SIG-M5 treated with dmso at 0.1 percent for 504 hours (cell line): ENCODE results near the gene SULT1C4.
"Not testable (repeated sequence)": the region's sequence is repeated elsewhere in the genome, so short reads cannot be mapped to it uniquely, and the experiment has no call there.

Source experiments
- DNase-seq: peaks from one replicate; lab custom pipeline; 2025; ENCODE audit not compliant: unreplicated experiment; lab: John Stamatoyannopoulos, UW

The SULT1C4 gene

GRCh38 chr2:108377815-108378630, at the start of gene SULT1C4:
Gene SULT1C4 (plus strand): TSS chr2:108377954. CDS start chr2:108378338, 384 bp downstream.
- no peak for DNase-seq

GRCh38 chr2:108329771-108330170, 48.0 kb upstream of the SULT1C4 start:
- DNase-seq: no peak

- DNase-seq: no peak
Observed at GRCh38 chr2:108330979-108331378, 46.8 kb upstream of the SULT1C4 start.

GRCh38 chr2:108345951-108346350, 31.8 kb upstream of the SULT1C4 start:
- no peak for DNase-seq

GRCh38 chr2:108346827-108347226, 30.9 kb upstream of the SULT1C4 start:
- no peak for DNase-seq

- no peak for DNase-seq
Observed at GRCh38 chr2:108347786-108348185, 30.0 kb upstream of the SULT1C4 start.

GRCh38 chr2:108348816-108349570, 28.8 kb upstream of the SULT1C4 start:
- no peak for DNase-seq

- no peak for DNase-seq
Observed at GRCh38 chr2:108349571-108349928, 28.2 kb upstream of the SULT1C4 start.

GRCh38 chr2:108351889-108352288, 25.9 kb upstream of the SULT1C4 start:
- DNase-seq: no peak

GRCh38 chr2:108354136-108354535, 23.6 kb upstream of the SULT1C4 start:
- peak; percentile 61 for DNase-seq

GRCh38 chr2:108355906-108356734, 21.6 kb upstream of the SULT1C4 start:
- no peak for DNase-seq

GRCh38 chr2:108359336-108359735, 18.4 kb upstream of the SULT1C4 start:
- not testable (repeated sequence) for DNase-seq

GRCh38 chr2:108360776-108361468, 16.8 kb upstream of the SULT1C4 start:
- no peak for DNase-seq

- DNase-seq: peak; percentile 22
Observed at GRCh38 chr2:108363024-108363907, 14.5 kb upstream of the SULT1C4 start.

GRCh38 chr2:108363908-108364225, 13.9 kb upstream of the SULT1C4 start:
- no peak for DNase-seq

GRCh38 chr2:108364676-108365297, 13.0 kb upstream of the SULT1C4 start:
- no peak for DNase-seq

- no peak for DNase-seq
Observed at GRCh38 chr2:108365656-108366055, 12.1 kb upstream of the SULT1C4 start.

GRCh38 chr2:108367014-108367413, 10.7 kb upstream of the SULT1C4 start:
- no peak for DNase-seq

GRCh38 chr2:108367561-108368175, 10.1 kb upstream of the SULT1C4 start:
- DNase-seq: no peak
